Activated CD4-positive, alpha-beta memory T cell treated with anti-CD3 and anti-CD28 coated beads for 36 hours (primary cell): ENCODE measurements around the gene CDH6. TPM values are rescaled to one million over a fixed set of nuclear protein-coding genes. Genes with fewer than 3 reads are reported as not detected.

ENCODE experiments used
- CTCF ChIA-PET: fragments of 350-600 bp; sonication (Branson Sonifier 250); formaldehyde crosslinking; loops from one replicate; lab custom pipeline; 2021; ENCODE audit warnings: antibody characterized with exemption, inconsistent platforms; lab: Charles Lee
- POLR2A ChIA-PET: fragments of 350-600 bp; sonication (Branson Sonifier 250); formaldehyde crosslinking; loops from one replicate; lab custom pipeline; 2021; ENCODE audit warnings: antibody characterized with exemption; lab: Charles Lee
- DNase-seq: peaks from one replicate; pipeline ENCODE4 v3.0.0-alpha.2; 2020
- H3K27ac Mint-ChIP-seq: one replicate; pipeline ENCODE4 v1.8.0; 2021; ENCODE audit warnings: mixed read lengths
- H3K27me3 Mint-ChIP-seq: one replicate; pipeline ENCODE4 v1.8.0; 2021; ENCODE audit warnings: mixed read lengths
- H3K36me3 Mint-ChIP-seq: one replicate; pipeline ENCODE4 v1.8.0; 2021; ENCODE audit warnings: mixed read lengths
- H3K4me1 Mint-ChIP-seq: one replicate; pipeline ENCODE4 v1.8.0; 2021; ENCODE audit warnings: low read depth, mixed read lengths
- H3K4me3 Mint-ChIP-seq: one replicate; pipeline ENCODE4 v1.8.0; 2021; ENCODE audit warnings: mild to moderate bottlenecking, mixed read lengths
- H3K9me3 Mint-ChIP-seq: one replicate; pipeline ENCODE4 v1.8.0; 2021; ENCODE audit warnings: mixed read lengths
- intact Hi-C: fragments of 100-400 bp; cut with micrococcal nuclease; formaldehyde crosslinking; loops from one replicate; pipeline ENCODE4 v1.15.1; 2023
- total RNA-seq, 2 experiments: library from RNA; stranded (reverse); gene quantifications; one replicate each; pipeline ENCODE4 v1.2.3, GENCODE V29; 2021

CDH6 gene
- total RNA-seq, 2 experiments from 2014 or later = not detected

GRCh38 chr5:31303688-31304087, 110.2 kb downstream of the CDH6 start:
- intact Hi-C loops = no loop called here

GRCh38 chr5:31317665-31318064, 124.2 kb downstream of the CDH6 start:
- Mint-ChIP-seq H3K9me3 (no peaks in the 10 kb centered on the region), H3K4me1 (no peaks in the 10 kb centered on the region), H3K4me3 (no peak overlapping the region), H3K27me3 (no peaks in the 10 kb centered on the region), H3K36me3 (no peaks in the 10 kb centered on the region), H3K27ac (no peak overlapping the region)
- CTCF ChIA-PET = no interaction called here
- DNase-seq = no peak
- intact Hi-C loops = no loop called here
- POLR2A ChIA-PET = no interaction called here

More at GRCh38 chr5:31303688-31304087, 110.2 kb downstream of the CDH6 start:
- no peaks in the 10 kb centered on the region for H3K4me1 Mint-ChIP-seq
- no peaks in the 10 kb centered on the region for H3K9me3 Mint-ChIP-seq
- no peaks in the 10 kb centered on the region for H3K27me3 Mint-ChIP-seq
- no peak overlapping the region for H3K4me3 Mint-ChIP-seq
- ChIA-PET CTCF (no interaction called here), POLR2A (no interaction called here)
- DNase-seq = no peak
- no peak overlapping the region for H3K27ac Mint-ChIP-seq
- no peaks in the 10 kb centered on the region for H3K36me3 Mint-ChIP-seq

- ChIA-PET CTCF (no interaction called here), POLR2A (no interaction called here)
- Mint-ChIP-seq H3K4me1 (no peaks in the 10 kb centered on the region), H3K27ac (no peak overlapping the region), H3K27me3 (no peaks in the 10 kb centered on the region), H3K36me3 (no peaks in the 10 kb centered on the region), H3K9me3 (no peaks in the 10 kb centered on the region), H3K4me3 (no peak overlapping the region)
- DNase-seq = no peak
- intact Hi-C loops = no loop called here
Observed at GRCh38 chr5:31319335-31319734, 125.8 kb downstream of the CDH6 start.

GRCh38 chr5:31322946-31323345, 129.5 kb downstream of the CDH6 start:
- intact Hi-C loops = no loop called here
- DNase-seq = no peak
- Mint-ChIP-seq H3K27me3 (no peaks in the 10 kb centered on the region), H3K9me3 (no peaks in the 10 kb centered on the region), H3K4me1 (no peaks in the 10 kb centered on the region), H3K27ac (no peak overlapping the region), H3K36me3 (no peaks in the 10 kb centered on the region), H3K4me3 (no peak overlapping the region)
- CTCF ChIA-PET = no interaction called here
- POLR2A ChIA-PET = no interaction called here

GRCh38 chr5:31324842-31325241, 131.4 kb downstream of the CDH6 start:
- H3K27ac Mint-ChIP-seq = no peak overlapping the region
- no peaks in the 10 kb centered on the region for H3K36me3 Mint-ChIP-seq
- H3K9me3 Mint-ChIP-seq = no peaks in the 10 kb centered on the region
- no peak overlapping the region for H3K4me3 Mint-ChIP-seq
- peaks cover 1% of the 10 kb centered on the region for H3K27me3 Mint-ChIP-seq
- DNase-seq = no peak
- CTCF ChIA-PET = no interaction called here
- POLR2A ChIA-PET = no interaction called here
- no peaks in the 10 kb centered on the region for H3K4me1 Mint-ChIP-seq
- intact Hi-C loops = no loop called here

GRCh38 chr5:31328040-31328733, 134.7 kb downstream of the CDH6 start:
- H3K4me1 Mint-ChIP-seq = no peaks in the 10 kb centered on the region
- no peak overlapping the region for H3K4me3 Mint-ChIP-seq
- no peak overlapping the region for H3K27ac Mint-ChIP-seq
- intact Hi-C loops = no loop called here
- peaks cover 2% of the 10 kb centered on the region for H3K27me3 Mint-ChIP-seq
- no peaks in the 10 kb centered on the region for H3K9me3 Mint-ChIP-seq
- POLR2A ChIA-PET = no interaction called here
- CTCF ChIA-PET = no interaction called here
- DNase-seq = no peak
- H3K36me3 Mint-ChIP-seq = no peaks in the 10 kb centered on the region

- CTCF ChIA-PET = no interaction called here
- intact Hi-C loops = no loop called here
- Mint-ChIP-seq H3K27ac (no peak overlapping the region), H3K4me1 (no peaks in the 10 kb centered on the region), H3K4me3 (no peak overlapping the region), H3K27me3 (peaks cover 2% of the 10 kb centered on the region), H3K36me3 (no peaks in the 10 kb centered on the region), H3K9me3 (no peaks in the 10 kb centered on the region)
- no peak for DNase-seq
- POLR2A ChIA-PET = no interaction called here
Observed at GRCh38 chr5:31329715-31330114, 136.2 kb downstream of the CDH6 start.

- intact Hi-C loops = no loop called here
- Mint-ChIP-seq H3K4me3 (no peak overlapping the region), H3K27me3 (peaks cover 2% of the 10 kb centered on the region), H3K36me3 (no peaks in the 10 kb centered on the region), H3K4me1 (no peaks in the 10 kb centered on the region), H3K9me3 (no peaks in the 10 kb centered on the region), H3K27ac (no peak overlapping the region)
- POLR2A ChIA-PET = no interaction called here
- DNase-seq = no peak
- CTCF ChIA-PET = no interaction called here
Observed at GRCh38 chr5:31332160-31332559, 138.7 kb downstream of the CDH6 start.

- Mint-ChIP-seq H3K4me3 (no peak overlapping the region), H3K36me3 (no peaks in the 10 kb centered on the region), H3K27me3 (peaks cover 2% of the 10 kb centered on the region), H3K27ac (no peak overlapping the region), H3K4me1 (no peaks in the 10 kb centered on the region), H3K9me3 (no peaks in the 10 kb centered on the region)
- intact Hi-C loops = no loop called here
- POLR2A ChIA-PET = no interaction called here
- CTCF ChIA-PET = no interaction called here
- no peak for DNase-seq
Observed at GRCh38 chr5:31333475-31333874, 140.0 kb downstream of the CDH6 start.

- Mint-ChIP-seq H3K9me3 (no peaks in the 10 kb centered on the region), H3K4me3 (no peak overlapping the region), H3K27me3 (peaks cover 2% of the 10 kb centered on the region), H3K27ac (no peak overlapping the region), H3K36me3 (no peaks in the 10 kb centered on the region), H3K4me1 (no peaks in the 10 kb centered on the region)
- ChIA-PET POLR2A (no interaction called here), CTCF (interaction anchor here (1.0 kb wide), 1 partner anchor 533 kb away, joined by 3 read pairs; no protein-coding TSS in a partner anchor)
- DNase-seq = no peak
- intact Hi-C loops = no loop called here
Observed at GRCh38 chr5:31334061-31334860, 140.8 kb downstream of the CDH6 start.

- ChIA-PET POLR2A (no interaction called here), CTCF (interaction anchor here (1.0 kb wide), 1 partner anchor 535 kb away, joined by 3 read pairs; no protein-coding TSS in a partner anchor)
- Mint-ChIP-seq H3K9me3 (no peaks in the 10 kb centered on the region), H3K4me3 (no peak overlapping the region), H3K27ac (no peak overlapping the region), H3K36me3 (no peaks in the 10 kb centered on the region), H3K4me1 (no peaks in the 10 kb centered on the region), H3K27me3 (no peaks in the 10 kb centered on the region)
- no peak for DNase-seq
- intact Hi-C loops = no loop called here
Observed at GRCh38 chr5:31335456-31335855, 142.0 kb downstream of the CDH6 start.

GRCh38 chr5:31343946-31344345, 150.5 kb downstream of the CDH6 start:
- no peaks in the 10 kb centered on the region for H3K4me1 Mint-ChIP-seq
- POLR2A ChIA-PET = no interaction called here
- H3K27ac Mint-ChIP-seq = no peak overlapping the region
- H3K4me3 Mint-ChIP-seq = no peak overlapping the region
- no peaks in the 10 kb centered on the region for H3K36me3 Mint-ChIP-seq
- DNase-seq = no peak
- CTCF ChIA-PET = no interaction called here
- H3K27me3 Mint-ChIP-seq = peaks cover 1% of the 10 kb centered on the region
- no peaks in the 10 kb centered on the region for H3K9me3 Mint-ChIP-seq
- intact Hi-C loops = no loop called here
